K562 (cell line): ENCODE data around the gene TM7SF2. TPM values are rescaled to one million over a fixed set of nuclear protein-coding genes. Genes with fewer than 3 reads are reported as not detected.

Source experiments
- AFF1 ChIP-seq, 2 experiments: fragments of 450-650 bp; IDR thresholded peaks; 2 replicates each; pipeline ENCODE4 v1.6.1; 2018; ENCODE audit warnings: mild to moderate bottlenecking in 2 of 2, low read depth in 1 of 2; ENCODE audit not compliant: partially characterized antibody in 2 of 2
- GATAD2B ChIP-seq: fragments of 450-650 bp; IDR thresholded peaks from 2 replicates; pipeline ENCODE4 v1.6.1; 2017; ENCODE audit warnings: mild to moderate bottlenecking, borderline replicate concordance
- GTF3C2 ChIP-seq: IDR thresholded peaks from 3 replicates; pipeline ENCODE4 v1.6.1; 2011; ENCODE audit warnings: borderline replicate concordance, mild to moderate bottlenecking, moderate library complexity; ENCODE audit not compliant: insufficient read length; ENCODE audit errors: extremely low read depth
- HLTF ChIP-seq: fragments of 450-650 bp; IDR thresholded peaks from 2 replicates; pipeline ENCODE4 v1.6.1; 2016
- KDM5B ChIP-seq: fragments of 200-600 bp; sonication (generic); IDR thresholded peaks from 2 replicates; pipeline ENCODE4 v1.6.1; 2012; ENCODE audit warnings: low read depth, mild to moderate bottlenecking, moderate library complexity, low read length, control low read depth, inconsistent platforms; ENCODE audit not compliant: insufficient replicate concordance
- NCOA1 ChIP-seq: fragments of 450-650 bp; IDR thresholded peaks from 2 replicates; pipeline ENCODE4 v1.6.1; 2016; ENCODE audit warnings: low read depth
- PRMT5 ChIP-seq: sonication (generic); formaldehyde crosslinking; IDR thresholded peaks from 2 replicates; pipeline ENCODE4 v1.5.0; 2020; ENCODE audit warnings: missing genetic modification reagents
- PRPF4 ChIP-seq: fragments of 200-400 bp; formaldehyde crosslinking; IDR thresholded peaks from one replicate; pipeline ENCODE4 v1.6.1; 2017; ENCODE audit warnings: low read length, low read depth, mild to moderate bottlenecking; ENCODE audit not compliant: insufficient read depth, poor library complexity, severe bottlenecking
- RNF2 ChIP-seq: sonication (generic); IDR thresholded peaks from 2 replicates; pipeline ENCODE4 v1.6.1; 2016
- TCFL5 ChIP-seq: fragments of 250-450 bp; sonication (Bioruptor Pico); conservative IDR thresholded peaks from 2 replicates; pipeline ENCODE4 v1.6.1; 2021; ENCODE audit warnings: mild to moderate bottlenecking, moderate library complexity, matching md5 sums
- TRIM28 ChIP-seq: fragments of 450-650 bp; IDR thresholded peaks from 2 replicates; pipeline ENCODE4 v1.6.1; 2017
- ZNF143 ChIP-seq: sonication (generic); formaldehyde crosslinking; IDR thresholded peaks from 2 replicates; pipeline ENCODE4 v1.9.0; 2022; ENCODE audit warnings: mild to moderate bottlenecking, missing genetic modification reagents
- ZNF316 ChIP-seq: fragments of 450-650 bp; IDR thresholded peaks from 2 replicates; pipeline ENCODE4 v1.6.1; 2016
- polyA plus RNA-seq, 8 experiments: library from polyadenylated mRNA; depleted of rRNA in 4 of 8; stranded (reverse) in 5 of 8; unstranded in 3 of 8; fragments of >200 nt; fragmentation: Nextera tagmentation in 2 of 8; fragmentation: Illumina TruSeq in 1 of 8; extraction: Ambion mirVana in 2 of 8; extraction: Trizol in 1 of 8; gene quantifications; 2 replicates each; pipeline versions ENCODE4 v1.2.1 to v1.2.3, GENCODE V29; 2011 to 2014; ENCODE audit warnings: inconsistent platforms in 1 of 8, missing spikeins in 1 of 8
- total RNA-seq, 7 experiments: library from RNA; depleted of rRNA in 6 of 7; stranded (reverse); fragments of >200 nt in 6 of 7; fragmentation: Illumina TruSeq in 2 of 7; extraction: Trizol in 2 of 7; gene quantifications; 2 replicates each; pipeline versions ENCODE4 v1.2.1 to v1.2.3, GENCODE V29; 2011 to 2021; ENCODE audit warnings: low replicate concordance in 1 of 7
- TF ChIP-seq, protein P1 (sequence below), 2 experiments: fragments of 250-450 bp in 1 of 2; fragments of 450-650 bp in 1 of 2; sonication (Bioruptor Pico) in 1 of 2; IDR thresholded peaks; 2 replicates each; pipeline versions ENCODE4 v1.6.1 to v1.8.0; 2016 to 2021; ENCODE audit warnings: mild to moderate bottlenecking in 2 of 2, moderate library complexity in 2 of 2, missing compliant biosample characterization in 1 of 2, missing genetic modification characterization in 1 of 2
- TF ChIP-seq, protein P2 (sequence below), 2 experiments: IDR thresholded peaks; 2 replicates each; pipeline ENCODE4 v1.6.1; 2011; ENCODE audit warnings: borderline replicate concordance in 1 of 2, control low read depth in 1 of 2, low read depth in 1 of 2, low read length in 1 of 2, mild to moderate bottlenecking in 1 of 2, mixed read lengths in 1 of 2, moderate library complexity in 1 of 2; ENCODE audit not compliant: insufficient read depth in 1 of 2, insufficient read length in 1 of 2, poor library complexity in 1 of 2, severe bottlenecking in 1 of 2; ENCODE audit errors: extremely low read depth in 1 of 2

Gene TM7SF2
- total and polyA plus RNA-seq, 9 of the 15 experiments (the other 6 are each of a cell fraction or from before 2014, with no cell fraction given) = 1.2 to 22.0 (median 14.3) TPM

DNA sequence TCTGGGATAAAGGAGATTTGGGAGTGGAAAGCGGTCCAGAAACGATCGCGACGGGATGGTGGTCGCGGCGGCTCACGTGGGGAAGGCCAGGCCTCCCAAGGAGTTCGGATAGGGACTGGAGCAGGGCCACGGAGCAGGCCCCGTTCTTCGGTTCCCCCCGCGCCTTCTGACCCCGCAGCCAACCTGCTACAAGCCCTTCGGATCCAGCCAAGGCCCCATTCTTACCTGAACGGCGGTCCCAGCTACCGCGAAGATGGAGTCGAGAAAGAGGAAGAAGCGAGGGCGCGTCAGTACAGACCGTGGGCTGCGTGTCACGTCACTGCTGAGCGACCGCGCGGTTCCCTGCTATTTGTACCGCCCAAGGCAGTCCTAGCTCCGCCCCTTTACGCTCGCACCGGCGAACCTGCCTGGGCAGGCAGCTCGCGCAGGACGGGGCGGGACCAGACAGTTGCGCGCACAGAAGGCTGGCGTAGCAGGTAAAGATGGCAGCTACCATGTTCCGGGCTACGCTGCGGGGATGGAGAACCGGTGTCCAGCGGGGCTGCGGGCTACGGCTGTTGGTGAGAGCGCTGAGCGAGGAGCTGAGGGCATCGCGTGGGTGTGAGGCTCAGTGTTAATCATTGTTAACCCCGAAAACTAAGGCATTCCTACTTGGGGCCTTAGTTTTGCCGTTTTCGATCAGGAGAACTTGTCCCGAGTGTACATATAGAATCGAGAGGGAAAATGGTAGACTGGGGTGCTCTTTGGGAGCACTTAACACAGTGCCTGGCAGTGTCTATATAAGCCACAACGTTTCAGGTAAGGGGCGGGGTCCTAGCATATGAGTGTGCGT, 10.4 kb downstream of the TM7SF2 start, which contains the start of the genes FAU and MRPL49 (continued):
- TF ChIP-seq AFF1 (IDR thresholded peaks at IDR 0.05; ENCODE audit: low read depth in 1 of 2, partially characterized antibody in 2 of 2) = peak in 1 of 2 experiments; percentile 18
- TF ChIP-seq RNF2 = peak; percentile 12; the same call in 1 of the 2 replicates
- TF ChIP-seq TRIM28 = no peak
- TF ChIP-seq ZNF316 = no peak
- no peak for TF ChIP-seq TCFL5 (CRISPR knock-in tag)
- no peak for TF ChIP-seq GTF3C2
- TF ChIP-seq PRMT5 (CRISPR knock-in tag) = no peak
- TF ChIP-seq, protein P1, sequence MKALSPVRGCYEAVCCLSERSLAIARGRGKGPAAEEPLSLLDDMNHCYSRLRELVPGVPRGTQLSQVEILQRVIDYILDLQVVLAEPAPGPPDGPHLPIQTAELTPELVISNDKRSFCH (CRISPR knock-in tag; IDR thresholded peaks at IDR 0.05) = no peak
- TF ChIP-seq, protein P1 (tag; IDR thresholded peaks at IDR 0.05) = no peak
- no peak for TF ChIP-seq PRPF4
- TF ChIP-seq KDM5B = peak; percentile 88
- TF ChIP-seq NCOA1 = peak; percentile 27; the same call in 1 of the 2 replicates
- no peak for TF ChIP-seq GATAD2B
- 0 out of 2 replicates have a peak, but pooled peaks have one; percentile 36 for TF ChIP-seq HLTF
- TF ChIP-seq, protein P2, sequence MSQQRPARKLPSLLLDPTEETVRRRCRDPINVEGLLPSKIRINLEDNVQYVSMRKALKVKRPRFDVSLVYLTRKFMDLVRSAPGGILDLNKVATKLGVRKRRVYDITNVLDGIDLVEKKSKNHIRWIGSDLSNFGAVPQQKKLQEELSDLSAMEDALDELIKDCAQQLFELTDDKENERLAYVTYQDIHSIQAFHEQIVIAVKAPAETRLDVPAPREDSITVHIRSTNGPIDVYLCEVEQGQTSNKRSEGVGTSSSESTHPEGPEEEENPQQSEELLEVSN (IDR thresholded peaks at IDR 0.05; ENCODE audit: borderline replicate concordance in 1 of 2, extremely low read depth in 1 of 2, insufficient read depth in 1 of 2, insufficient read length in 1 of 2, low read depth in 1 of 2, low read length in 1 of 2, poor library complexity in 1 of 2, severe bottlenecking in 1 of 2) = peak in 1 of 2 experiments; percentile 29
- TF ChIP-seq ZNF143 (CRISPR knock-in tag) = no peak
